ENCODE results near the gene SEPSECS.

SEPSECS gene

GRCh38 chr4:25080571-25080970 lies 79.7 kb downstream of the SEPSECS start:
- no peak for DNase-seq

- no peak for DNase-seq
These were observed 81.7 kb downstream of the SEPSECS start for GRCh38 chr4:25078523-25078922.

GRCh38 chr4:25076625-25077398 lies 83.4 kb downstream of the SEPSECS start:
- DNase-seq: no peak

DNA sequence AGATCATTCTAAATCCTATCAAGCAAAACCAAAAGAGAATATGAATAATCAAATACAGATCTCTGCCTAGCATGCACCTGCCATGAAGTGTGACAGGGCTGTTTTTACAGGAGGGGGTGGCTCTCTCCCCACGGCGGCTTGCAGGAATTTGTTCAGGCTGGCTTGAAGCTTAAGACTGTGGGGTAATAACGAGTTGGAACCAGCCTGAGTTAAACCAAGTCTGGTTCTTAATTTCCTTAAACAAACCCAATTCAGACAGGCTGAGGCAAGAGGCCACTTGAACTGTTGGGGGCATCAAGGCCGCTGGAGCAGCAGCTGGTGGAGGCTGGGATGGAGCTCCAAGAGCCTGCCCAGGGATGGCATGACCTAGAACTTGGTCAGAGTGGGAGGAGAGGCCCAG lies 84.4 kb downstream of the SEPSECS start:
- DNase-seq: no peak

DNA sequence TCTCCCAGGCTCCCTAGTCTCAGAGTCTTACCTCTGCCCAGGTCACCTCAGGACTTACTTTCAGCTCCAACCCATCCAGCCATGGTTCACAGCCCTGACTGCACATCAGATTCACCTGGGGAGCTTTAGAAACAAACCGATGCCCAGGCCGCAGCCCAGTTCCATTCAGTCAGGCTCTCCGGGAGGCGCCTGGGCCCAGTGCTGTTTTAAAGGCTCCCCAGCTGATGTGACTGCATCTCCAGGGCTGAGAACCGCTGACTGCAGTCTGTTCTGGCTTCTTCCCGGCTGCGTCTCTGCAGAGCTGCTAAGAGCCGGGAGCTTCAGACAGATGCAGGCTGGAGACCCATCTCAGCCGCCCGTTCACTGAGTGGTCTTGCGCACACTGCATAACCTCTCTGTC lies 85.1 kb downstream of the SEPSECS start:
- DNase-seq: no peak

DNA sequence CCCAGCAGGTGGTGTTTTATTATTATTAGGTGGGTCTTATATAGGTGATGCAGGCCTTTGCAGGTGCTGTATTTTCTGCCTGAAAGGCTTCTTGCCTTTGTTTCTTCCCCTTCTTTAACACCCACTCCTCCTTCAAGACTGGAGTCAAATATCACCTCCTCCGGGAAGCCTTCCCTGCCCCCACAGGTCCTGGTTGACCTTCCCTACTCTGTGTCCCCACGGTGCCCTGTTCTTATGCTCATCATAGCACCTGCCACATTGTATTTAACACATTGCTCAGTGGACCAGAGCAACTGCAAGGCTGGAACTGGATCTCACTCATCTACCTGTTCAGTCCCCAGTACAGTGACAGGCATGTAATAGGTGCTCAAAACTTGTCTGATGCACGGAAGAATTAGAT lies 89.7 kb downstream of the SEPSECS start:
- DNase-seq: no peak
